Measurements from ENCODE around the gene FGD2.
"Not testable (repeated sequence)": the region's sequence is repeated elsewhere in the genome, so short reads cannot be mapped to it uniquely, and the experiment has no call there.

The FGD2 gene

DNA sequence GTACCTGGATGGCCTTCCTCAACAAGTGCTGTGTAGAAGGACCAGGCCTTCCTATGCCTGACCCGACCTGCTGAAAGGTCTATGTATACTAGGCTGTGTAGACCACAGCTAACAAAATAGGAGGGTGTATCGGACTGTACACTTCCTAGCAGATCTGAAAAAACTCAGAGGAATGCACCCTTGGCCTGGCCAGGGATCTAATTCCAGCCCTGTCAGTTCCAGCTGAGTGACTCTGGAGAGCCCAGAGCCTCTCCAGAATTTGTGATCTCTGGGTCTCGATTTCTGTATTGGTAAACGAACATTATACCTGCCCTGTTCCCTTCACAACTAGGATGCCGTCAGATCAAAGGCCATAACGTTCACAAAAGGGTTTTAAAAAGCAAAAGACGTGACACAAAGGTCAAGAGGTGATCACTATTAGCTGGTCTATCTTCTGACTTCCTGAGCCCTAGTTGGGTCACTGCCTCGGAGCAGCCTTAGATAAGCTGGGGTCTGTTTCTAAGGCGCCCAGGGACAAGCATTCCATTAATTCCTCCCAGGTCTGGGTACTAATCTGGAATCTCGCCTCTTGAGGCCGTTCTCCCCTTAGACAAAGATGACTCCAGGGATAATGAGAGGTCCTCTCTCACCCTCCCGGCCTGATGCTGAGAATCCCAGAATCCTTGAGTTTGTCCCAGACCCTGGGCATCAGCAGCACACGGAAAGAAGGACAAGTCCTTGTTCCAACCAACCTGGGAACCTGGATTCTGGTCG lies 33.4 kb upstream of the FGD2 start:
- no peak for DNase-seq

DNA sequence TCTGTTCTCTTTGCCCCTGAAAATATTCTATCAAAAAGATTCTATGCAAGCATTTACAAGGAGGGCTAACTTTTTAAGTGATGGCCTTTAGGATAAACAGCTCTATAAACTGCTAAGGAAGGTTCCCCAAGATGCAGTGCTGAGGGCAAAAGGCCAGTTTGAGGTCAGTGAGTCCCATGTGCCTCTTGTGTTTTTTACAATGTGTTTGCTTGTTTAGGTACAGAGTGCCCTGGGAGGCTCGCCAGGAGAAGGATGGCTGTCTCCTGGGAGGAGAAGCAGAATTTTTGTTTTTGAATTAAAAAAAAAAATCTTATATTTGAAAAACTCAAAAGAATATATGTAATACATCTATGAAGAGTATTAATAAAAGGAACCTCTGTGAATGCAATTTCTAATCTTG lies 32.3 kb upstream of the FGD2 start:
- no peak for DNase-seq

DNA sequence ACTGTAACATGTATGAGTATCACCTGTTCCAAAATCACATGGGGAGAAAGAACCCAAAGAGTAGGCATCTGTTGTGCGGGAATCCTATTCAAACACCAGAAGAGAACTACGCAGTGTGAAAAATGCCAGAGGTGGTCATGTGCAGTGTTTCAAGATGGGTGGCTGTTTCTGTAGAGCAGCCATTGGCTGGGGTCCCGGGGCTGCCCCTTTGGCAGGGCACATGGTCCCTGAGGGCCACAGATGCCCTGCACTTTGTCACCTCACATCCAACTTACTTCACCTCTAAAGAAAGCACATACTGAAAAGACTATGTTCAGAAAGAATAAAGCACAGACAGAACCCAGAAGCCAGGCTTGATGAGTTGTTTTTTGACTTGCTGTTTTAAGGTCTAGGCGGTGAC lies 31.8 kb upstream of the FGD2 start:
- no peak for DNase-seq

GRCh38 chr6:36975231-36976006 lies 30.0 kb upstream of the FGD2 start:
- DNase-seq = no peak

DNA sequence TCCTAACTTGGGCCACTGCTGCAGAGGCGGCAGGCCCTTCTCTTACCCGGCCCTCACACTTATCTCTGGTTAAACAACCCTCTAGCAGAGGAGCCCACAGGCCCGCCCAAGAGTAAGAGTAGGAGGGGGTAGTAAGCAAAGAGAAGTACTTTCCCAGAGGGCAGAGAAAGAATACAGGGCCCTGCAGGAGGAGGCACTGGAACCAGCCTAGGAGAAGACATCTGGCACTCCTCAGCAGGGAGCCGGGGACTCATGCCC lies 29.5 kb upstream of the FGD2 start:
- DNase-seq = no peak

DNA sequence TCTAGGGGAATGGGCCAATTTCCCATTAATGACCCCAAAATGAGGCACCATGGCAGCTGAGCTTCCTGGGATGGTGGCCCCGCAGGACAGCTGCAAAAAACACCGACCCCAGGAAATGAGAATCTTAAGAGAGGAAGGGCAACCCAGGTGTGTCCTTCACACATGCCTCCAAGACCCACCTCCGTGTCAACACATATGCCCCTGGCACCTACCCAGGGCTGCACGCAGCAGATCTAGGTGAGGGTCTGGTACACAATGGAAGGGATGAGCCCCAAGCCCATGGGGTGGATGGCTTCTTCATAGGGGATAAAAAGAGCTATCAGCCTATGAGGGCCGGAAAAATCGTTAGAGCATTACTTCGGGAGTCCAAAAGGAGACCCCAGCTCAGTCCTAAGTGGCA lies 28.9 kb upstream of the FGD2 start:
- DNase-seq = no peak

- DNase-seq = no peak
These were observed 28.5 kb upstream of the FGD2 start for GRCh38 chr6:36976931-36977330.

DNA sequence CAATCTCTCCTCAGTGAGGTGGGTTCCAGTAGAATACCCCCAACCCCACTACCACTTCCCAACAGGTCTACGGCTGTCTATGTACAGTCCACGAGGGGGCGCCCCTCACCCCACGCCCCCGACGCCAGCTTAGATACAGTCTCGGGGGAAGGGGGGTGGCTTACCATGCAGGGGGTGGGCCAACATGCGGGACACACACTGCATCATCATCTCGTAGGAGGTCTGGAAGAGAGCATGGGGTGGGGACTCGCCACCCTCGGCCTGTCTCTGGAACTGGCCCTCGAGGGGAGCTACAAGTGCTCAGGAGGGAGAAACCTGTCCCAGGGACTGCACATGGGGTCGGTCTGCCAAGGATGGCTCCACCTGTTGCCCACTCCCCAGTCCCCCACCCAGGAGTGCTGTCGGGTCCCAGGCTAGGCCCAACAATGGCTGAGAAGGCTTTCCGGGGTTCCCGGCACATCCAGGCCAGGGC lies 27.9 kb upstream of the FGD2 start:
- no peak for DNase-seq

GRCh38 chr6:36978421-36979346 lies 26.8 kb upstream of the FGD2 start:
- DNase-seq = no peak

DNA sequence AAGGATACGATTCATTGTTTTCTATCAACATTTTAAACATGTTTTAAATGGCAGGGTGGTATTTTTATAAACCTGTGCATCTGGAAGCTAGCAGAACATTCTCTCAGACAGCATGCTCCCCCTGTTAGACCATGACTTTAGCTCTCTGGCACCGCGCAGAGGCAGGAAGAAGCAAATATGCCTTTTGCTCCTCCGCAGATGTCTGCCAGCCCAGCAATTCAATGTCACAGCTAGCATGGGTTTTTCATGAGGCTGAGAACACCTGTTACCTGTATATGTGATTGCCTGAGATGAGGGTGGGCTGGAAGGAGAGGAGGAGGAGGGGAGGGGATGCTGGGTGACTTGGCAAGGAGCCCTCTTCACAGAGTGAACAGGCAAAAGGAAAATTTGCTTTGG lies 26.1 kb upstream of the FGD2 start:
- peak; percentile 54 for DNase-seq

GRCh38 chr6:36980129-36980528 lies 25.3 kb upstream of the FGD2 start:
- no peak for DNase-seq

GRCh38 chr6:36980876-36981619 lies 24.4 kb upstream of the FGD2 start:
- no peak for DNase-seq

- no peak for DNase-seq
These were observed 21.9 kb upstream of the FGD2 start for GRCh38 chr6:36983538-36983937.

GRCh38 chr6:36984581-36985416 lies 20.7 kb upstream of the FGD2 start:
- DNase-seq = no peak

DNA sequence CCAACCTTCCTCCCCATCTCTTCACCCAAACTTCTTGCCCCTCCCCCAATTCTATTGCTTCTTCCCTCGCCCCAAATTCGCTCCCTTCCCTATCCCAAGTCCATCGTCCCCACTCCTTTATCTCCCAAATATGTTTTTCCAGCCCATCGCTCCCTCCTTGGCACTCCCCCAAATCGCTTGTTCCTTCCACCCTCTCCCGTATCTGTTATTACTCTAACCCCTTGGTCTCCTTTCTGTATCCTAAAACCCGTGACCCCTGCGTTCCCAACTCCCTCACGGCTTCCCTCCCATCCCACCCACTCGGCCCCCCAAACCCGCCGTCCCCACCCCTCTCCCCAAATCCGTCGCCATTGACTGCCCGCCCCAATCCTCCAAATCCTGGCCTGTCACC lies 20.0 kb upstream of the FGD2 start:
- DNase-seq = no peak

GRCh38 chr6:36985808-36986703 lies 19.4 kb upstream of the FGD2 start, which contains the start of gene MTCH1:
MTCH1 (minus strand) TSS chr6:36986196; CDS start chr6:36986173, 23 bp downstream.
- peak; percentile 15 for DNase-seq

DNA sequence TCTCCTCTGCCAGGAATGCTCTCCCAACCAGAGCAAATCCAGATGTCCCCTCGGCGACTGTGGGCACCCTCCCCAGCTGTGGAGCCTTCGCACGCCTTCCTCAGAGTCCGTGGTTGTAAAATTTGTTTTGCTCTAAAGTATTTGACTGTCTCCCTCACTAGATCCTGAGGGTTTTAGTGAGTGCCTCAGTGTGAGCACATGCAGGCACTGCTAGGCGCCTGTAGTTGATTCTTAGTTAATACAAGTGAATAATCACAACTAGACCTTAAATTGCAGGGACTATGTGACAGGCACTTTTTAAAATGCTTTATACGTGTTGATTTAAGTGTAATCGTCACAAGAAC lies 18.8 kb upstream of the FGD2 start:
- no peak for DNase-seq

DNA sequence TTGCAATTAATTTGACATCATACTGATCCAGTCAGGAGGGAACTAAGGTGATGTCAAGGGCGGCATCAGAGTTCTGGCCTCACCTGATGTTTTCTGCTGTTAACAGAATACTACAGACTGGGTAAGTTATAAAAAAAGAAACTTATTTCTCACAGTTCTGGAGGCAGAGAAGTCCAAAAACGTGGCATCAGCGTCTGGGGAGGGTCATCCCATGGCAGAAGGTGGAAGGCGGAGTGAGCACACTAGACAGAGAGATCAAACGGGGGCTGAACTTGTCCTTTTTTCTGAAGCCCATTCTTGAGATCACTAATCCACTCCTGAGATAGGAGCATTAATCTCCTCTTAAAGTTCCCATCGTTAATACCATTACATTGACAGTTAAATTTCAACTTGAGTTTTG lies 16.2 kb upstream of the FGD2 start:
- no peak for DNase-seq

DNA sequence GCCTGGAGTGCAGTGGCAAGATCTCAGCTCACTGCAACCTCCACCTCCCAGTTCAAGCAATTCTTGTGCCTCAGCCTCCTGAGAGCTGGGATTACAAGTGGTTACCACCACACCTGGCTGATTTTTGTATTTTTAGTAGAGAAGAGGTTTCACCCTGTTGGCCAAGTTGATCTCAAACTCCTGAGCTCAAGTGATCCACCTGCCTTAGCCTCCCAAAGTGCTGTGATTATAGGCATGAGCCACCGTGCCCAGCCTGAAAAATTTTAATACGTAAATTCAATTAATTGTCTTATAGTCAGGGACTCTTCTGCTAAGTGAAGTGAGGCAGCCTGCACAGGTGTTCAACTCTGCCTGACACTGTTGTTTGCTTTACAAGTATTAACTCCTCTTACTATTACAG lies 15.1 kb upstream of the FGD2 start:
- not testable (repeated sequence) for DNase-seq

GRCh38 chr6:36997811-36998722 lies 7.4 kb upstream of the FGD2 start:
- DNase-seq = no peak
